ENCODE data around the gene PTPRG. TPM values are rescaled to one million over a fixed set of nuclear protein-coding genes. Genes with fewer than 3 reads are reported as not detected.

PTPRG gene
- total RNA-seq, 1 experiment from 2014 or later = 69.3 TPM

- H4K8ac ChIP-seq (replicated peaks; ENCODE audit: insufficient read length, low read depth, low read length) = no peak overlapping the region
- H3K23me2 ChIP-seq (ENCODE audit: insufficient read length, low read depth, low read length, poor library complexity, severe bottlenecking) = no peaks in the 10 kb centered on the region
- TF ChIP-seq CTCF (conservative IDR thresholded peaks at IDR 0.05) = no peak
- H3T11ph ChIP-seq (ENCODE audit: low read length) = no peak overlapping the region
- H2BK5ac ChIP-seq (ENCODE audit: insufficient read length, low read length) = no peak overlapping the region
- H3K14ac ChIP-seq (ENCODE audit: insufficient read depth, low read length) = no peak overlapping the region
- no peak overlapping the region for H3K23ac ChIP-seq (ENCODE audit: insufficient read length, low read depth, low read length)
- peaks cover 6% of the 10 kb centered on the region in 2 experiments; a peak in 3 of 5 replicates for H3K9me3 Mint-ChIP-seq
- peaks cover 5% of the 10 kb centered on the region for H3K79me1 ChIP-seq (ENCODE audit: insufficient read depth, low read depth, low read length, poor library complexity, severe bottlenecking)
- no peaks in the 10 kb centered on the region; the same call in 1 of the 2 replicates for H3K27me3 Mint-ChIP-seq (ENCODE audit: low read depth)
- H3K36me3 Mint-ChIP-seq (ENCODE audit: insufficient read depth in 1 of 3, low read depth in 3 of 3) = peaks cover 0 to 13% (median 8%) of the 10 kb centered on the region in 3 experiments; a peak in 5 of 7 replicates
- H4K5ac ChIP-seq (ENCODE audit: insufficient read length, low read depth, low read length) = no peak overlapping the region
- no peak overlapping the region for H2AFZ ChIP-seq (ENCODE audit: low read length)
- no peaks in the 10 kb centered on the region for H4K20me1 ChIP-seq (ENCODE audit: control insufficient read depth, insufficient read depth, insufficient read length)
- H3K4me1 ChIP-seq (ENCODE audit: insufficient read depth, low read length) = peaks cover 13% of the 10 kb centered on the region; the same call in 1 of the 2 replicates
- no peak overlapping the region for H2BK12ac ChIP-seq (ENCODE audit: insufficient read length, low read depth, low read length)
- no peak overlapping the region for H3K27ac Mint-ChIP-seq
- H2AK5ac ChIP-seq (ENCODE audit: insufficient read length, low read length) = no peak overlapping the region
- H3K56ac ChIP-seq (ENCODE audit: insufficient read length, low read depth, low read length) = no peak overlapping the region
- no peak overlapping the region for H2BK120ac ChIP-seq (ENCODE audit: low read depth, low read length, poor library complexity, severe bottlenecking)
- no peak overlapping the region for H3K4ac ChIP-seq (ENCODE audit: low read depth, low read length)
- no peak overlapping the region for H4K91ac ChIP-seq (ENCODE audit: insufficient read length, low read depth, low read length)
- H3K27me3 ChIP-seq (ENCODE audit: insufficient read depth, low read length) = no peaks in the 10 kb centered on the region
- peaks cover 56 to 59% of the 10 kb centered on the region in 2 experiments for H3K4me1 Mint-ChIP-seq
- no peak overlapping the region for H3K27ac ChIP-seq (ENCODE audit: insufficient read length, low read depth, low read length)
- H2BK20ac ChIP-seq (ENCODE audit: low read depth, low read length, poor library complexity, severe bottlenecking) = no peak overlapping the region
- no peak overlapping the region for H3K9ac ChIP-seq (ENCODE audit: extremely low read depth, insufficient read length, low read length)
- H3K4me2 ChIP-seq (ENCODE audit: insufficient read depth, insufficient read length, low read length) = no peak overlapping the region
- no peak overlapping the region for H3K18ac ChIP-seq (ENCODE audit: insufficient read length, low read depth, low read length)
- no peak overlapping the region for H2BK15ac ChIP-seq (ENCODE audit: low read depth, low read length)
- no peak overlapping the region for H3K4me3 Mint-ChIP-seq
- no peaks in the 10 kb centered on the region for H3K9me3 ChIP-seq (ENCODE audit: control insufficient read depth, low read depth, low read length)
- no CpG with 5 or more reads among the region's 2 CpGs for WGBS (ENCODE audit: extremely low coverage, insufficient read length, low lambda C conversion rate)
- DNase-seq = no peak
- peaks cover 21% of the 10 kb centered on the region; the same call in 1 of the 2 replicates for H3K79me2 ChIP-seq (ENCODE audit: insufficient read depth, low read length)
Observed at GRCh38 chr3:61857297-61857696, 295.9 kb downstream of the PTPRG start.
